Measurements from ENCODE around the gene APOB.

Gene APOB

DNA sequence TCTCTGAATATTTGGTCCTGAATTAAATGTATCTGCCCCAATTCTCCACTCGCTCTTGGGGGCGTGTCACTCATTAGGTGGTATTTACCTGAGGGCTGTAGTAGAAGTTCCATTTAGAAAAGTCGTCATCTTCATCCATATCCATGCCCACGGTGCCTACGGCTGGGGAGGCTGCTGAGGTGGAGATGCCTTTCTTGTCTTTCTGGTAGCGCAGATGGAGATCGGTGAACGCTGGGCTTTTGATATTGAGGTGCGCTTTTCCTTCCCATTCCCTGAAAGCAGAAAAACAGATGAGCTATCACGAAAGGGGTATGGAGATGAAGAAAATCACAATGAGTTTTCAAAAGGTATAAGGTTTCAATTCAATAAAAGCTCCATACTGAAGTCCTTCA is 39.7 kb downstream of the APOB start:
- no peak for DNase-seq

DNA sequence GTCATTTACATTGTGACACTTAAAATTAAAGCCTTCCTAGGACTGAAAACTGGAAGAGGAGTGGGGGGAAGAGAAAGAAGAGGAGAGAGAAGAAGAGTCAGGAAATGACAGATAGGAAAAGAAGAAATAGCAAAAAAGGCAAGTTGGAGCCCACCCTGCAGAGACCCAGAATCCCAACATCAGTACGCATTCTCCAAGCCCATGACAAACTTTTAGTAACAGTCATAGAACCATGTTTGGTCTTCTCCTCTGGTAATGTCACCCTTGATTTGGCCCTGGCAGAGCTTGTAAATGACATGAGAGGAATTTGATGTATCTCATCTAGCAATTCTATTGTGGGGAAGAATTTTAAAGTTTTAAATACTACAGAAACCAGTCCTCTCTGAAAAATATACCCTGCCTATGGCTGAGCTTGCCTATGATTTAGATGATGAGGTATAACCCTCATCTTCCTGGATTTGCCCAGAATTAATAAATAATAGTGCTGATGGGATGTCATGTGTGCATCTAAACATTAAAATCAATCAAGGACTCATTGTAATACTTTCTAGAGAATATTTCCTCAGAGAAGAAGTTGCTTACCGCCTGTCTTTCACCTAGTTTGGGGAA is 40.2 kb downstream of the APOB start:
- no peak for DNase-seq

DNA sequence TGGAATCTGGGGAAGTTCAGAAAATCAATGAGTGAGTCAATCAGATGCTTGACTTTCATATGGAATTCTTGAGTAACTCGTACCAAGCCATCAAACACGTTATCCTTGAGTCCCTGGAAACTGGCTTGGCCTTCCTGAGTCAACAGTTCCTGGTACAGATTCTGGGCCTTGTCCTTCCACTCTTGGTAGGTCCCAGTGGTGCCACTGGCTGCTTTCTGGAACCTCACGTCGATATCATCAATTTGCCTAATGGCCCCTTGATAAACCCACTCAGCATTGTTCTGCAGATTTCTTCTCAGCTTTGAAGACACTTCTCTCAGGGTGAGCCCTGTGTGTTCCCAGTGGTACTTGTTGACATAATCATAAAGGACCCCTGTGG is 41.1 kb downstream of the APOB start:
- no peak for DNase-seq

DNA sequence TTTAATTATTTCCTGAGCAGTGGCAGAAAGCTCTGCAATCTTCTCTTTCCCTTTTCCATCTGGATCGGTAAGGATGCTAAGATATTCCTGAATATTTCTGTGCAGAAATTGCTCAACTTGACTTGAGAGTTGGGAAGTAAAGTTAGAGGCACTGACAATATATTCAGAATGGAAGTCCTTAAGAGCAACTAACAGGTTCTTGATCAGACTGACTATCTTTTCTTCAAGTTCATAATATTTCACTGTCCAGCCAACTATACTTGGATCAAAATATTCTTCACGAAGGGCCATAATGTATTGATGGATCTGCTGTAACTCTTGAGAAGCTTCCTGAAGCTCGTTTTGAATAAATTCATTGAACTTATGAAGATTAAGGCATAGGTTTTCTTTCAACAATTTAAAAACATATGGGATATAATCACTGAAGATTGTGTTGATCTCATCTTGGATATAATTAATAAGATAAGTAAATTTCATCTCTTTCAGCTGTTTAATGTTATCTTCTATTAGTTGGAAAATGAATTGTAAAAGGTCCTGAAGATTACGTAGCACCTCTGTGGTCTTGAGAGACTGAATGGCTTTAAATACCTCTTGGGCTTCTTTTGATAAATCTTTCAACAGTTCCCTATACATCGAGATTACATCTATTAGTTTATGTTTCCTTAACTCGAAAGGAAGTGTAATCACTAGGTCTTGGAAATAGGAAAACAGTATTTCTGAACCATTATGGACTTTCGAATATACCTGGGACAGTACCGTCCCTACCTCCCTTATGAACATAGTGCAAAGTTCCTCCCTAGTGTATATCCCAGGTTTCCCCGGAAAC is 41.7 kb downstream of the APOB start:
- no peak for DNase-seq

DNA sequence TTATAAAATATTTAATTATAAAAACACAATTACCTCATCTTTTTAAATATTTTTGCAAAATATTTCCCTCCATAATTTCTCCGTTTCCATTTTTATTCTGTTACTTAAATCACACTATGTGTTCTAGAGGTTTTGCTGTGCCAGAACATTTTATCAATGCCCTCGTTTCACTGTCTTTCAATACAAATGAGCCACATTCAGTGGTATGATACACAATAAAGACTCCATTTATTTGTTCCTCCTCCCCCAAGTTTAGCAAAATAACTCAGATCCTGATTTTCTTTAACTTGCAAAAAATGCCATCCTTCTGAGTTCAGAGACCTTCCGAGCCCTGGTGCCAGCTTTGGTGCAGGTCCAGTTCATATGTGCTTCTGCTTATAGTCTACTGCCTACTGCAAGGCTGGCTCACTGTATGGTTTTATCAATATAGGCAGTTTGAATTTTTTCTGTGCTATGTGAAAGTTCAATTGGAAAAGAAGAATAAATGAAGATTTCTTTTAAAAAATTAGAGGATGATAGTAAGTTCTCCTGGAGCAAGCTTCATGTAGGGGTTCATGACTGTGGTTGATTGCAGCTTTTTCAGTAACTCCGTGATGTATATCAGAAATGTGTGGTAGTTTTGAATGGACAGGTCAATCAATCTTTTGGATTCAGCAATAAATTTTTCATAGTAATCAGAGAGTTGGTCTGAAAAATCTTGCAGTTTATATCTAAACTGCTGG is 42.5 kb downstream of the APOB start:
- DNase-seq = no peak

DNA sequence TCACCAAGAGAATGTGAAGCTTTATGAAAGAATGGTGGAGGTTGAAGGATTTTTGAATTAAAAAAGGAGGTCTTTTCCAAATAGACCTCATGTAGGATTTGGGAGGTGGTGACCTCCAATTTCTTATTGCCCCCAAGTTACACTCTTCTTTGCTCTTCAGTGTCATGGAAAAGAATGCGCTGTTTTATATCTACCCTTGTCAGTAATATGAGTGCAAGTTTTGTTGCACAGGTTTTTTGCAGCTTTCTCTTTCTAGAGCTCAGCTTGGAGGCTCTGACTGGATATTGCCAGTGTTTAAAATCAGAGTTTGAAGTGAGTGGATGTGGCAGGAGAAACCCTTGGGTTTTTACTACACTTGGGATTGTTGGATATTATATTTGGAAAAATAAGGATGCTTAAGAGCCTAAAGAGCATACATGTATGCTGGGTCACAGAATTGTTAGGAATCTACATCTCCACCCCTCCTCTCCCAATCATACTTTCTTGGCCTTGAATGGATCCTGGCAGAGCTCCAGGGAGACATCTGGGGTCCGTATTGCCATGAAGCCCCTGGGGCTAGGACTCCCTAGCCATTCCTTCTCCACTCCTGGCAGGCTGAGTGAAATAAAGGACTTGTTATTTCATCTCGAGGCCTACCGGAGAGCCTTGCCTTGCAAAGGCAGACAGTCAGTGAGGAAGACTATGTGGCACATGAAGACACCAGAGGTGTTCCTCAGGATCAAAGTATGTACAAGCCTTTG is 43.8 kb downstream of the APOB start:
- DNase-seq = no peak

DNA sequence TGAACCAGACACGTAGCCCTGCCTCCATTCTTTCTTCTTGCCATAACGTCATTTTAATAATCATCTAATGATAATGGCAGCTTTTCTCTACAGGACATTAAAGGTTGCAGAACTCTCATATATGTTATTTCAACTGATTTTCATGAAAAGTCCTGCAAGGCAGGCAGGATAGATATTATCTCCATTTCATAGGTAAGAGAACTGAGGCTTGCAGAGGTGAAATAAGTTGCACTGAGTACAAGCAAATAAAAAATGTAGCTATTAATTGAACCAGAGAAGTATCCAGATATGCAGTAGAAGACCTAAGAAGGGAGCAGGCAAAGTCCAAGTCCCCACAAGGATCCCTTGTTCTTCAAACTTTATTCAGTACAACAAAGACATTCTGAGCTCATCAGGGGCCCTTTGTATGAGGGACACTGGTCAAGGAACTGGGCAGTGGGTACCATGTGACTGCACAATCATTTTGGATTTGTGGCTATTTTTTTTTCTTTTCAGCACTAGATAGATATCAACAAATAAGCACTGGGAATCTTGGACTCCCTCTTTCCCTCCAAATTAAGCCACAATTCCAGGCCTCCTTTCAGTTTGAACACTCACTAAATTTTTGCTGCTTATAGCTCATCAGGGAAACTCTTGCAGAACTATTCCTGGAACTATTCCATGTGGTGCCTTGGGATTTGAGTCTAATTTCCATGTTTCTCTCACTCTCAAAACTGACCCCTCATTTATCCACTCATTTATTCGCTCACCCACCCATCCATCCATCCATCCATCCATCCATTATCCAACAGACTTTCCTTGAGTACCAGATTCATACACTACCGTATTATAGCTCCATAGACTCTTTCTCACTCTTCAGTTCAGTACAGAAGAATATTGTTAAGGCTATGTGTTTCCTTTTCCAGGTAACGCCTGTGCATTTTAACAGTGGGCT is 44.6 kb downstream of the APOB start:
- DNase-seq = no peak

DNA sequence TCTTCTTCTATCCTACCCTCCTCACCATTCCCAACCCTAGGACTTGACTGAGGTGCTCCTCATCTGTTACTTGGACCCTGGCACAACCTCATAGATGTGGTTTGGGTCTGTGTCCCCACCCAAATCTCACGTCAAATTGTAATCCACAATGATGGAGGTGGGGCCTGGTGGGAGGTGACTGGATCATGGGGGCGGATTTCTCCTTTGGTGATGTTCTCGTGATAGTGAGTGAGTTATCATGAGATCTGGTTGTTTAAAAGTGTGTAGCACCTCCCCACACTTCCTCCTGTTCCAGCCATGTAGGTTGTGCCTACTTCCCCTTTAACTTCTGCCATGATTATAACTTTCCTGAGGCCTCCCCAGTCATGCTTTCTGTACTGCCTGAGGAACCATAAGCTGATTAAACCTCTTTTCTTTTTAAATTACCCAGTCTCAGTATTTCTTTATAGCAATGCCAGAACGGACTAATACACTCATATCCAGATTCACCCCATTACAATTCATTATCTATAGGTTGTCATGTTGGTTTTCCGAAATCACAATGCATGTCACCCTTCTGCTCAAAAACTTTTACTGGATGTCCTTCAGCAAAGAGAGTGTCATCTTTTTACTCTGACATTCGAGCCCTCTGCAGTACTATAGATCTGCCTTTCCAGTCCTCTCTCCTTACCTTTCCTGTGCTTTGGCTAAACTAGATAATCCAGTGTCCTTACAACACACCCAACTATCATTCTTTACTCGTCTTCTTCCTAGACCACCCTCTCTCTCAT is 45.7 kb downstream of the APOB start:
- DNase-seq = no peak

DNA sequence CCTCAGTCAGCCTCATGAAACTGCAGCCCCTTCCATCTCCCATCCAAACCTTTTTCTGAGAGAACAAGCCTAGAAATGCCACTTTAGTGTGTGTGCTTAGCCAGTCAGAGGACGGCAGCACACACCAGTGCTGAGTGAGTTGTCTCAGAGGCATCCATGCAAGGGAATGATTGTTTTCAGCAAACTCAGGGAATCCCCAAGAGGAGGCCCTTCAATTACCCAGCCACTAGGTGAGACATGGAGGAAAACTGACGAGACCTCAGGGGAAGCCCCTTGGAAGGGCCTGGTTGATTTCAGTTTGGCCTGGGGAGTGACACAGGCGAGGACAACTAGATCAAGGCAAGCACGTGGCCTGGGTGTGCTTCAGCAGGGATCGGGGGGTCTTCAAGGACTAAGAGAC is 49.7 kb downstream of the APOB start:
- DNase-seq = no peak

DNA sequence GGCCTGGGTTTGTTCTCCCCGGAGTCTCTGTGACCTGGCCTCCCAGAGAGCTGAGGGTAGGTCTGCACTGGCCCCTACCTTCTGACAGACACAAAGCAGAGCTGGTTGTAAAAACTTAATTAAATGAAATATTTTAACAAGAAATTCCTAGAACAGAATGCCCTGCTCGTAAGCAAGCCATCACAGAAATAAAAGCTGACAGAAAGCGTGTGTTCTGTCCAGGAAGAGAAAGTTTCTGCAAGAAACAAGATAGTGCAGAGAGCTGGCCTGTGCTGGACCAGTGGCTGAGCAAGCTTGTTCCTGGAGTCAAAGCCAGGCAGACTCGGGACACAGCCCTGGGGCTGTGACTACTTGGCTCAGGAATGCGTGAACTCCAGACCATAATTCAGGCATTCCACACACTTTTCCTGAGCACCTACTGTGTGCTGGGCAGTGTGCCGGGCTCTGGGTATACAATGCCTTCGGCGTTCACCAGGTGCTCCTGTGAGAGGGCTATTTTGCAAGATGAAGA is 51.6 kb downstream of the APOB start:
- no peak for DNase-seq

DNA sequence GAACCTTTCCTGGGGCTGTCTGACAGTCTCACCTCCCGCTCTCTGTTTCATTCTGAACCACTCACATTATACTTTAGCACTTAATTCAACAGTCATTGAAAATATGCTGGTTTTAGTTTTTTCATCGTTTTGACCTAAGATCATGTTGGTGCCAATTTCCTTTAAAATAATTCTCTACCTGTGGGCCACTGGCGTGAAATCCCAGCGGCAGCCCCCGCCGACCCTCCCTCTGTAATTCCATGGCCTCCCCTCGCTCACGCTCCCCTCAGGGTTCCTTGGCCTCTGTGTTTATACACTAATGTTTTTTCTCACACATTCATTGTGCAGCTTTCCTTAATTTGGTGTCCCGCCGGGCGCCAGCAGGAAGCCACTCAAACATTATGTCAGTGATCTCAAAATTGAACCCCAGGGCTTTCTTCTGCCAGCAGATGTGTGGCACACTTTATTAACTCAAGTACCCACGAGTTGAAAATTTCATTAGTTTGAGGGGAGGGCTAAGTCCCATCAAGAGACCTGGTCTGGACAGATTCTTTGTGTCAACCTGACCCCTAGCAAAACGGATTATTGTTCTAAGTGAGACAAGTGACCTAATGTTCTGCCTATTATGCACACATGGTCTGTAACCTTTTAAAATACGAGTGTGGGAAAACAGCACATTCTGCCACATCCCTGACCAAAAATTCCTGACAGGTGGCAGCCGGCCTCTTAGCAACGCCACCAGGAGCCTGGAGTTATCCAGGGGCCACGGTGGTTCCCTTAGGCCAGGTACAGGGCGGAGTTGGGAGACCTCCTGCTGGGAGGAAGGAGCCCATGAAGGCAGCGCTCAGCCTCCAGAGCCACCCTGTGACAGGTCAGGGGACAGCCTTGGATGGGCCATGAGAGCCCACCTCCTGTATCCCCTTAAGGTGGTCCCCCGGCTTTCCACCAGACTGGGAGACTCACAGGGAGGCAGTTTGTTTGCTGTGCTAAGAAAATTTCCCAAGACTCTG is 53.1 kb downstream of the APOB start:
- DNase-seq = no peak

DNA sequence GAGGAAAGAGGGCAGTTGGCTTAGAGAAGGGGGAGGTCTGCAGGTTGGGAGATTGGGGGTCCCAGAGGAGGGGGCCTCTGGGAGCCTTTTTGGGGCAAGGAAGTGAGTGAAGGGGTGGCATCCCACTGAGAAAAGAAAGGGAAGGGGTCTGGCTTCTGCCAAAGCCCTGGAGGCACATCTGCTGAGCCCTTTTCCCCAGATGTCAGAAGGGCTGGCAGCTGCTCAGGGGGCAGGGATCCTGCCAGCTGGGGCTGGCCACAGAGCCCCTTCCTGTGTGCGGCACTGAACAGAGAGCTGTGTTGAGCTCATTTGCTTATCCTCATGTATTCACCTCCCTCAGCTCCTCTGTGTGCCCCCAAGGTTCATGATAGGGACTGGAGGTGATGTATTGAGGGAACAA is 54.5 kb downstream of the APOB start:
- no peak for DNase-seq

DNA sequence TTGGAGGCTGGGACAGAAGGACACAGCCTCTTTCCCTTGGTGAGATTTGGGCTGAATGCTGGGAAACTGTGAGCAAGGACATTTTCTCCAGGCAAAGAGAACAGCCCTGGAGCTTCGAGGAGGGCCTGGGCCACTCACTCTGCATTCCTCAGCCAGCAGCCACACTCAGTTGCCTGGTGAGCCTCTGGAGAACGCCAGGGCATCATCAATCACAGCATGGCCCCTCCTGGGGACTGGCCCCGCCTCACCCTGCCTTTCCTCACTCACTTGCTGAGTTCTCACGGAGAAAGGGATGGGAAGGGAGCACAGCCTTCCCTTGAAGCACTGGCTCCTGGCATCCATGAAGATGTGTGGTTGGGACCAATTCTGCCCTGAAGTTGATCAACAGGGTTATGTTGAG is 55.0 kb downstream of the APOB start:
- DNase-seq = no peak

DNA sequence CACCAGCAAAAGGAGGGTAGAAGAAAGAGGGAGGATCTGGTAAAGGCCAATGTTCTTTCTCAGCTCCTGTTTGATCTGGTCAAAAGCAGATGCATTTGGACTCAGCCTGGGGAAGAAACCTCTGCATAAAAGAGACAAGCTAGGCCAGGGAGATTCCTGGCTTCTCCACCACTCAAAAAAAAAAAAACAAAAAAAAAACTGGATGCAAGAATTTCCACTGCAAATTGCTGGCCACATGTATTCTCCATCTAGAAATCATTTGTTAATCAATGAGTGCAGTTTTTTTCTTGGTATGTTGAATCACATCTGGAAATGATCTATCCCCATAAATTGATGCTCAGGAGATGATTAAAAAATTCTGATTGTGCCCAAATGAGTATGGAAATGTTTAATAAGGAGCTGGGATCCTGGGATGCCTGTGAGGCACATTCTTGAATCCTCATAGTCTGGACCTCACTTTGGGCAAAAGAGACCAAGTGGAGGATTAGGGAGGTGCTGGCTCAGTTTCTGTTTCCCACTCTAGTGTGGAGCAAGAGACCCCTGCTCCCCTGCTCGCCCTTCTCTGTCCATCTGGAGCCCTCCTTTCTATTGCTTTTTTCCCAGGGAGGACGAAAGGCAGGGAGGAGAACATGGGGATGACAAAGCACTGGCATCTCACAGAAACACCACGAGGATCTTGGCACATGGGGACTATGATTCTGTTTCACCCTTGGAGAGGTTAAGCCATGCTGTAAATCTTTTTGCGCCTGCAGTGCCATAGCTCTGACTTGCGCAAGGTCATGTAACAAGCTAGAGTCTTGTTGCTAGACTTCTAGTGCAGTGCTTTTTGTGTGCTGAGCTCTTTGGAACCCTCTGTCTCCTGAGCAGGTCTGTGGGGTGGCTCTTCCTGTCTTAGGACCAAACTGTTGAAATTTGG is 57.6 kb downstream of the APOB start:
- no peak for DNase-seq

DNA sequence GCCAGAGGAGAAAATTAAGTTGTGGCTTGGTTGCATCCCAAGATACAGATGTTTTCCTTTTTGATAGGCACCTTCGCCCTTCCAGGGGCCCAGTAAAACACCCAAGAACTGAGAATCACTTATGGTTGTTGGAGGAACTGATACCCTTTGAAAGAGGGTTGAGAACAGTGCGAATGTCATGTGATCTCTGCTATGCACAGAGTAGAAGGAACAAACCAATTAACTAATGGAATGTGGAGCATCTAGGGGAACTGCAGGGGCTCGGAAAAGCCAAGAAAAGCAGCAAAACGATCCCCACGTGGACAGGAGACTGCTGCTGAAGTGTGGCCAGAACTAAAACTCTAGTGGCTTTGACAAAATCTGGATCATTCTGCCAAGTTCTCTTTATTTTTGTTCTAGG is 58.8 kb downstream of the APOB start:
- no peak for DNase-seq

DNA sequence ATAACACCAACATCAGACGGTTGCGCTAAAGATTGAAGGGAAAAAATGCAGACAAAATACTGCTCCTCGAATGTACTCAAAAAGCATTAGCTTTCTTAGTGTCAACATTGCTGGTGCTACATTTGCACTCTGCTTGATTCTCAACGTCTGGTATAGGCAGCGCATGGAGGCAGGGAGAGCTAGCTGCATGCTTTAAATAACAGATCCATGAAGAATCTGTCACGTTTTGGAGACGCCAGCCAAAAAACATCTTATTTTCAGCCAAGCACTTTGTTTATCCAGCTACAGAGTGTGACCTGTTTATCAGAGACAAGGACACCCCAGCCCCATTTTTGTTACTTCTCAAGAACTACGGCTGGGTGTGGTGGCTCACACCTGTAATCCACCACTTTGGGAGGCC is 59.5 kb downstream of the APOB start:
- DNase-seq = no peak

DNA sequence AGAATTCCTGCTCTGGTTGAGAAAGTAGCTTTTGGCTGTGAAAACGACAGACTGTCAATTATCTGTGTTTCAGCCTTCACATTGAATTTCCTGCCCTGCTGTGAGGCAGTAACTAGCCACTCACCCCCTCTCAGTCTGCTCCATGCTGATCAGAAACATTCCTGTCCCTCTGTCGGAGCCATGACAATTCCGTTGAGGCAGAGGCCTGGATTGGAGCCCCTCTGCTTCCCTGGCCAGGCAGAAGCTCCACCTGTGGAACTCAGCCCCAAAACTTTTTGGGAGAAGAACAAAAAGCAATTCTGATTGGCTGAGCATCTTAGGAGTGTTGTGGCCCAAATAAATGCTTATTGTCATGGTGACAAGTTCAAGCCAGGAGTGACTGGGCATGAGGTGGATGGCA is 60.0 kb downstream of the APOB start:
- no peak for DNase-seq

DNA sequence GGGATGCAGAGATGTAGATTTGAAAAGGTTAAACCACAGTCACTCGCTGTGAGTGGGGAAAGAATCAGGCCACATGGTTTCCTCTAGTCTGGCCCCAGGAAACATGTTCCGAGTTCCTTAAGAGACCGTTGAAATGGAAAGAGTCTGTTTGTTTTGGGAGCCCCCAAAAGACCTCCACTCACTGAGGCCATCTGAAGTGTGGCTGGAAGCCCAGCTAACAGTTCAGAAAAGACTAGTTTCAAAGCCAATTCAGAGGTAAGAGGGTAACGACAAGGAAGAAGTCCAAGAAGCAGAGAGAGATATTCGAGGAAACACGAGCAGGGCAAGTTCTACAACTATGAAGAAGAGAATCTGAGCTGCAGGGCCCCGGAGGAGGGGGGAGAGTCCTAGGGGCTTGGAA is 61.0 kb downstream of the APOB start:
- no peak for DNase-seq
